Measurements from ENCODE around the gene FEM1C.

The FEM1C gene

GRCh38 chr5:115571441-115571878 lies 26.9 kb upstream of the FEM1C start:
- Histone ChIP-seq H3K18ac (ENCODE audit: low read depth in 1 of 2, low read length in 2 of 2) (no peak overlapping the region), H2BK15ac (ENCODE audit: low read depth, poor library complexity, severe bottlenecking) (no peak overlapping the region), H3K36me3 (ENCODE audit: control insufficient read depth in 1 of 2, insufficient read depth in 2 of 2, low read depth in 1 of 2, low read length in 2 of 2) (peaks cover 0 to 3% of the 10 kb centered on the region in 2 experiments), H3K4me3 (ENCODE audit: insufficient read depth in 1 of 2, low read depth in 1 of 2, low read length in 2 of 2) (no peak overlapping the region), H3K4me1 (ENCODE audit: control insufficient read depth, insufficient read depth, low read depth, low read length) (peaks cover 3% of the 10 kb centered on the region), H4K8ac (ENCODE audit: low read length) (no peak overlapping the region), H3K27me3 (ENCODE audit: control insufficient read depth in 1 of 2, insufficient read depth in 1 of 2, low read length in 2 of 2) (no peaks in the 10 kb centered on the region), H3K9me3 (ENCODE audit: control insufficient read depth, low read length) (peaks cover 4% of the 10 kb centered on the region), H2AK5ac (ENCODE audit: low read length, severe bottlenecking) (no peak overlapping the region), H3K23ac (ENCODE audit: low read length in 2 of 2) (no peak overlapping the region), H3K27ac (ENCODE audit: low read length, poor library complexity, severe bottlenecking) (no peak overlapping the region), H3K79me1 (replicated peaks; ENCODE audit: low read length, poor library complexity, severe bottlenecking) (no peaks in the 10 kb centered on the region), H2BK12ac (ENCODE audit: low read length in 2 of 2) (no peak overlapping the region), H2AFZ (ENCODE audit: low read depth, low read length) (no peak overlapping the region), H3K4me2 (ENCODE audit: low read length, poor library complexity, severe bottlenecking) (no peak overlapping the region), H3K4ac (ENCODE audit: low read depth in 1 of 2, low read length in 2 of 2) (no peak overlapping the region), H4K91ac (ENCODE audit: low read length) (no peak overlapping the region), H3K9ac (ENCODE audit: low read length) (no peak overlapping the region), H2BK120ac (ENCODE audit: low read depth, low read length) (no peak overlapping the region), H3K14ac (ENCODE audit: low read length in 2 of 2) (no peak overlapping the region), H2BK5ac (ENCODE audit: low read depth, low read length, poor library complexity, severe bottlenecking) (no peak overlapping the region)
- no peak for DNase-seq
- WGBS = 86% methylated on average over 5 of the region's 5 CpGs

DNA sequence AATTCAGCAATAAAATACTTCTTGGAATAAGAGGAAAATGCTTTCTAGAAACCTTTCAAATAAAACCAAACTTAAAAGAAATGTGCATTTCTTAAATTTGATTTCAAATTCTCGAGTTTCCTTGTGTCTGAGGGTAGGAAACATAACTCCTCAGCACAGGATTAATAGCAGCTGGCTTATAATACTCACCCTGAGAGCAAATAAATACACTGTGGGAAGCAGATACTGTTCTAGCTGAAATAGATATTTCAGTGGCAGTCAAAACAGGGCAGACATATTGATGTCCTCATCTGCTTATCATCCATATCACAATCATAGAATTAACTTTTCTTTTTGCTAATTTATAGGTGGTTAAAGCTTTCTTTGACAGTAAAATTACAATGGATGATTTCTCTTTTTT lies 24.1 kb upstream of the FEM1C start:
- Histone ChIP-seq H2BK15ac (ENCODE audit: low read depth, poor library complexity, severe bottlenecking) (no peak overlapping the region), H3K27ac (ENCODE audit: low read length, poor library complexity, severe bottlenecking) (no peak overlapping the region), H2AFZ (ENCODE audit: low read depth, low read length) (no peak overlapping the region), H3K23ac (ENCODE audit: low read length in 2 of 2) (no peak overlapping the region), H3K4ac (ENCODE audit: low read depth in 1 of 2, low read length in 2 of 2) (no peak overlapping the region), H3K27me3 (ENCODE audit: control insufficient read depth in 1 of 2, insufficient read depth in 1 of 2, low read length in 2 of 2) (no peaks in the 10 kb centered on the region), H3K18ac (ENCODE audit: low read depth in 1 of 2, low read length in 2 of 2) (no peak overlapping the region), H2BK120ac (ENCODE audit: low read depth, low read length) (no peak overlapping the region), H3K4me2 (ENCODE audit: low read length, poor library complexity, severe bottlenecking) (no peak overlapping the region), H4K91ac (ENCODE audit: low read length) (no peak overlapping the region), H3K79me1 (replicated peaks; ENCODE audit: low read length, poor library complexity, severe bottlenecking) (no peaks in the 10 kb centered on the region), H2BK12ac (ENCODE audit: low read length in 2 of 2) (no peak overlapping the region), H2BK5ac (ENCODE audit: low read depth, low read length, poor library complexity, severe bottlenecking) (no peak overlapping the region), H2AK5ac (ENCODE audit: low read length, severe bottlenecking) (no peak overlapping the region), H3K4me3 (ENCODE audit: insufficient read depth in 1 of 2, low read depth in 1 of 2, low read length in 2 of 2) (no peak overlapping the region), H3K14ac (ENCODE audit: low read length in 2 of 2) (no peak overlapping the region), H4K8ac (ENCODE audit: low read length) (no peak overlapping the region), H3K4me1 (ENCODE audit: control insufficient read depth, insufficient read depth, low read depth, low read length) (no peaks in the 10 kb centered on the region), H3K9ac (ENCODE audit: low read length) (no peak overlapping the region), H3K36me3 (ENCODE audit: control insufficient read depth in 1 of 2, insufficient read depth in 2 of 2, low read depth in 1 of 2, low read length in 2 of 2) (no peaks in the 10 kb centered on the region), H3K9me3 (ENCODE audit: control insufficient read depth, low read length) (no peaks in the 10 kb centered on the region)
- WGBS = no CpG with 5 or more reads among the region's 1 CpG
- no peak for DNase-seq

- no peak overlapping the region for H2BK15ac ChIP-seq (ENCODE audit: low read depth, poor library complexity, severe bottlenecking)
- no peak for DNase-seq
- 89% methylated on average over 2 of the region's 2 CpGs for WGBS
- H4K91ac ChIP-seq (ENCODE audit: low read length) = no peak overlapping the region
- H3K18ac ChIP-seq (ENCODE audit: low read depth in 1 of 2, low read length in 2 of 2) = no peak overlapping the region
- no peak overlapping the region for H3K4me2 ChIP-seq (ENCODE audit: low read length, poor library complexity, severe bottlenecking)
- no peak overlapping the region for H3K9ac ChIP-seq (ENCODE audit: low read length)
- no peak overlapping the region for H3K27ac ChIP-seq (ENCODE audit: low read length, poor library complexity, severe bottlenecking)
- H3K4ac ChIP-seq (ENCODE audit: low read depth in 1 of 2, low read length in 2 of 2) = no peak overlapping the region
- H3K23ac ChIP-seq (ENCODE audit: low read length in 2 of 2) = no peak overlapping the region
- H3K27me3 ChIP-seq (ENCODE audit: control insufficient read depth in 1 of 2, insufficient read depth in 1 of 2, low read length in 2 of 2) = no peaks in the 10 kb centered on the region
- no peaks in the 10 kb centered on the region for H3K4me1 ChIP-seq (ENCODE audit: control insufficient read depth, insufficient read depth, low read depth, low read length)
- no peak overlapping the region for H4K8ac ChIP-seq (ENCODE audit: low read length)
- H2AFZ ChIP-seq (ENCODE audit: low read depth, low read length) = no peak overlapping the region
- H3K79me1 ChIP-seq (replicated peaks; ENCODE audit: low read length, poor library complexity, severe bottlenecking) = no peaks in the 10 kb centered on the region
- no peak overlapping the region for H2AK5ac ChIP-seq (ENCODE audit: low read length, severe bottlenecking)
- H3K36me3 ChIP-seq (ENCODE audit: control insufficient read depth in 1 of 2, insufficient read depth in 2 of 2, low read depth in 1 of 2, low read length in 2 of 2) = no peaks in the 10 kb centered on the region
- H2BK5ac ChIP-seq (ENCODE audit: low read depth, low read length, poor library complexity, severe bottlenecking) = no peak overlapping the region
- H2BK12ac ChIP-seq (ENCODE audit: low read length in 2 of 2) = no peak overlapping the region
- no peak overlapping the region for H3K14ac ChIP-seq (ENCODE audit: low read length in 2 of 2)
- H3K9me3 ChIP-seq (ENCODE audit: control insufficient read depth, low read length) = no peaks in the 10 kb centered on the region
- no peak overlapping the region for H2BK120ac ChIP-seq (ENCODE audit: low read depth, low read length)
- H3K4me3 ChIP-seq (ENCODE audit: insufficient read depth in 1 of 2, low read depth in 1 of 2, low read length in 2 of 2) = no peak overlapping the region
Measured at GRCh38 chr5:115565233-115565632, 20.7 kb upstream of the FEM1C start.

- no peak overlapping the region for H2AFZ ChIP-seq (ENCODE audit: low read depth, low read length)
- no peak overlapping the region for H3K4me3 ChIP-seq (ENCODE audit: insufficient read depth in 1 of 2, low read depth in 1 of 2, low read length in 2 of 2)
- H2BK5ac ChIP-seq (ENCODE audit: low read depth, low read length, poor library complexity, severe bottlenecking) = no peak overlapping the region
- no peak overlapping the region for H3K4ac ChIP-seq (ENCODE audit: low read depth in 1 of 2, low read length in 2 of 2)
- H3K27ac ChIP-seq (ENCODE audit: low read length, poor library complexity, severe bottlenecking) = no peak overlapping the region
- H3K27me3 ChIP-seq (ENCODE audit: control insufficient read depth in 1 of 2, insufficient read depth in 1 of 2, low read length in 2 of 2) = no peaks in the 10 kb centered on the region
- H3K18ac ChIP-seq (ENCODE audit: low read depth in 1 of 2, low read length in 2 of 2) = no peak overlapping the region
- no peak for DNase-seq
- H4K91ac ChIP-seq (ENCODE audit: low read length) = no peak overlapping the region
- no peaks in the 10 kb centered on the region for H3K36me3 ChIP-seq (ENCODE audit: control insufficient read depth in 1 of 2, insufficient read depth in 2 of 2, low read depth in 1 of 2, low read length in 2 of 2)
- 99% methylated on average over 3 of the region's 3 CpGs for WGBS
- no peaks in the 10 kb centered on the region for H3K9me3 ChIP-seq (ENCODE audit: control insufficient read depth, low read length)
- H2BK15ac ChIP-seq (ENCODE audit: low read depth, poor library complexity, severe bottlenecking) = no peak overlapping the region
- no peak overlapping the region for H2AK5ac ChIP-seq (ENCODE audit: low read length, severe bottlenecking)
- H2BK12ac ChIP-seq (ENCODE audit: low read length in 2 of 2) = no peak overlapping the region
- no peak overlapping the region for H3K14ac ChIP-seq (ENCODE audit: low read length in 2 of 2)
- H4K8ac ChIP-seq (ENCODE audit: low read length) = no peak overlapping the region
- peaks cover 2% of the 10 kb centered on the region for H3K4me1 ChIP-seq (ENCODE audit: control insufficient read depth, insufficient read depth, low read depth, low read length)
- H2BK120ac ChIP-seq (ENCODE audit: low read depth, low read length) = no peak overlapping the region
- no peak overlapping the region for H3K4me2 ChIP-seq (ENCODE audit: low read length, poor library complexity, severe bottlenecking)
- no peak overlapping the region for H3K23ac ChIP-seq (ENCODE audit: low read length in 2 of 2)
- H3K79me1 ChIP-seq (replicated peaks; ENCODE audit: low read length, poor library complexity, severe bottlenecking) = no peaks in the 10 kb centered on the region
- no peak overlapping the region for H3K9ac ChIP-seq (ENCODE audit: low read length)
Measured at GRCh38 chr5:115561176-115561575, 16.6 kb upstream of the FEM1C start.

Data from mesenchymal stem cell (in vitro differentiated cells and primary cell).